ENCODE measurements around the gene CSTF1. TPM values are rescaled to one million over a fixed set of nuclear protein-coding genes. Genes with fewer than 3 reads are reported as not detected.

CSTF1 gene
- total and polyA plus RNA-seq, 2 of the 8 experiments (the other 6 are each of a cell fraction or from before 2014, with no cell fraction given), result 59.4 to 83.5 TPM

GRCh38 chr20:56378386-56378785, 14.1 kb upstream of the CSTF1 start:
- no peak overlapping the region for H4K8ac ChIP-seq (ENCODE audit: extremely low read depth, insufficient read depth, low read length)
- peaks cover 2% of the 10 kb centered on the region; the same call in 1 of the 2 replicates for H3K79me1 ChIP-seq (ENCODE audit: low read depth, low read length)
- WGBS, 2 experiments (ENCODE audit: extremely low coverage in 1 of 2, insufficient coverage in 1 of 2, insufficient read length in 1 of 2, insufficient replicate concordance in 2 of 2, low coverage in 1 of 2, low lambda C conversion rate in 2 of 2, missing lambda C conversion rate in 1 of 2), result 86% methylated on average over 3 of the region's 3 CpGs; no CpG with 5 or more reads in 1 of the 2 experiments
- H3K4ac ChIP-seq (replicated peaks; ENCODE audit: insufficient read length, low read depth, low read length), result no peak overlapping the region
- ChIA-PET CTCF (ENCODE audit: partially characterized antibody) (no interaction called here), POLR2A (ENCODE audit: partially characterized antibody) (interaction anchor here (1.3 kb wide), 1 partner anchor 10 kb away, joined by 6 read pairs; no protein-coding TSS in a partner anchor)
- H3K14ac ChIP-seq (ENCODE audit: insufficient read length), result no peak overlapping the region
- peaks cover 16 to 72% (median 51%) of the 10 kb centered on the region in 4 experiments for H3K36me3 ChIP-seq (ENCODE audit: control insufficient read depth in 2 of 4, insufficient read depth in 4 of 4, low read length in 3 of 4)
- H3K18ac ChIP-seq (ENCODE audit: extremely low read depth, low read length), result no peak overlapping the region
- H4K5ac ChIP-seq (ENCODE audit: insufficient read length, low read depth, low read length), result no peak overlapping the region
- no peaks in the 10 kb centered on the region for H3K23me2 ChIP-seq (ENCODE audit: low read depth, low read length)
- no peak overlapping the region for H3K9ac ChIP-seq (replicated peaks in 1 of 4; ENCODE audit: extremely low read depth in 1 of 4, low read depth in 3 of 4, low read length in 3 of 4)
- no peak for FAIRE-seq
- H3K27me3 ChIP-seq (replicated peaks in 1 of 4; ENCODE audit: control insufficient read depth in 3 of 4, extremely low read depth in 1 of 4, insufficient read depth in 3 of 4, low read length in 3 of 4), result no peaks in the 10 kb centered on the region
- H2BK15ac ChIP-seq (ENCODE audit: low read length), result no peak overlapping the region
- H2AFZ ChIP-seq (ENCODE audit: low read length), result no peak overlapping the region
- H4K20me1 ChIP-seq (replicated peaks in 1 of 2; ENCODE audit: control insufficient read depth in 1 of 2, insufficient read depth in 2 of 2, low read length in 2 of 2), result peaks cover 0 to 8% of the 10 kb centered on the region in 2 experiments
- H3K27ac ChIP-seq (ENCODE audit: low read depth, low read length), result no peak overlapping the region
- H3K23ac ChIP-seq (ENCODE audit: insufficient read length), result no peak overlapping the region
- no peaks in the 10 kb centered on the region for H3K9me3 ChIP-seq (ENCODE audit: insufficient read depth in 2 of 2, low read depth in 1 of 2, low read length in 1 of 2)
- no peak overlapping the region for H3K4me2 ChIP-seq (ENCODE audit: insufficient read depth in 1 of 2, low read depth in 2 of 2, low read length in 2 of 2)
- H4K91ac ChIP-seq (replicated peaks; ENCODE audit: insufficient read length, low read length), result no peak overlapping the region
- H2BK5ac ChIP-seq (ENCODE audit: low read depth, low read length), result no peak overlapping the region
- H3K79me2 ChIP-seq (ENCODE audit: control insufficient read depth in 1 of 2, insufficient read depth in 2 of 2, low read length in 2 of 2), result peaks cover 0 to 63% of the 10 kb centered on the region in 2 experiments; a peak in 2 of 4 replicates
- H3K4me1 ChIP-seq (replicated peaks in 1 of 4; ENCODE audit: control insufficient read depth in 3 of 4, insufficient read depth in 4 of 4, low read length in 3 of 4), result no peaks in the 10 kb centered on the region
- H3K56ac ChIP-seq (replicated peaks; ENCODE audit: insufficient read length, low read depth, low read length), result no peak overlapping the region
- no peak for DNase-seq (ENCODE audit: low read depth in 1 of 2, low spot score in 2 of 2)
- H2BK20ac ChIP-seq (ENCODE audit: low read length), result no peak overlapping the region
- no peak overlapping the region for H2AK5ac ChIP-seq (ENCODE audit: low read depth, low read length)
- no peak overlapping the region for H3K4me3 ChIP-seq (ENCODE audit: extremely low read depth in 1 of 4, insufficient read depth in 2 of 4, low read depth in 3 of 4, low read length in 4 of 4)
- H2BK120ac ChIP-seq (replicated peaks; ENCODE audit: low read depth, low read length), result no peak overlapping the region
- no peak overlapping the region for H2BK12ac ChIP-seq (ENCODE audit: low read depth, low read length)
- TF ChIP-seq FOSL1 (IDR thresholded peaks at IDR 0.05; ENCODE audit: insufficient read depth, low read depth, low read length) (no peak), TCF12 (IDR thresholded peaks at IDR 0.05; ENCODE audit: low read depth, low read length) (no peak), RBBP5 (IDR thresholded peaks at IDR 0.05; ENCODE audit: borderline replicate concordance, low read depth, low read length) (no peak), BACH1 (IDR thresholded peaks at IDR 0.05; ENCODE audit: low read length) (no peak), JUND (IDR thresholded peaks at IDR 0.05; ENCODE audit: low read length) (no peak), RFX5 (IDR thresholded peaks at IDR 0.05; ENCODE audit: borderline replicate concordance, low read depth, low read length) (no peak), GTF2F1 (IDR thresholded peaks at IDR 0.05; ENCODE audit: borderline replicate concordance, low read depth, low read length) (no peak), POLR2A (IDR thresholded peaks at IDR 0.05; ENCODE audit: control extremely low read depth in 1 of 2, low read depth in 2 of 2, low read length in 2 of 2) (no peak), BRCA1 (IDR thresholded peaks at IDR 0.05; ENCODE audit: low read depth, low read length) (no peak), SP2 (IDR thresholded peaks at IDR 0.05; ENCODE audit: low read length) (no peak), POLR2AphosphoS5 (IDR thresholded peaks at IDR 0.05; ENCODE audit: low read depth, low read length) (no peak), MAFK (IDR thresholded peaks at IDR 0.05; ENCODE audit: low read depth, low read length) (no peak), BCL11A (IDR thresholded peaks at IDR 0.05; ENCODE audit: low read depth in 2 of 2, low read length in 2 of 2) (no peak), CEBPB (IDR thresholded peaks at IDR 0.05; ENCODE audit: low read depth, low read length) (no peak), RXRA (IDR thresholded peaks at IDR 0.05; ENCODE audit: insufficient read depth, low read depth, low read length) (no peak)
